NCI-H2107 treated with DMSO at 0.1 percent for 48 hours (cell line): Measurements from ENCODE around the gene KIF25.
"Not testable (repeated sequence)": the region's sequence is repeated elsewhere in the genome, so short reads cannot be mapped to it uniquely, and the experiment has no call there.

Experiments
- DNase-seq: peaks from one replicate; lab custom pipeline; 2025; ENCODE audit not compliant: unreplicated experiment; lab: John Stamatoyannopoulos, UW

KIF25 gene

GRCh38 chr6:167993831-167994230 is 3.6 kb upstream of the KIF25 start:
- no peak for DNase-seq

DNA sequence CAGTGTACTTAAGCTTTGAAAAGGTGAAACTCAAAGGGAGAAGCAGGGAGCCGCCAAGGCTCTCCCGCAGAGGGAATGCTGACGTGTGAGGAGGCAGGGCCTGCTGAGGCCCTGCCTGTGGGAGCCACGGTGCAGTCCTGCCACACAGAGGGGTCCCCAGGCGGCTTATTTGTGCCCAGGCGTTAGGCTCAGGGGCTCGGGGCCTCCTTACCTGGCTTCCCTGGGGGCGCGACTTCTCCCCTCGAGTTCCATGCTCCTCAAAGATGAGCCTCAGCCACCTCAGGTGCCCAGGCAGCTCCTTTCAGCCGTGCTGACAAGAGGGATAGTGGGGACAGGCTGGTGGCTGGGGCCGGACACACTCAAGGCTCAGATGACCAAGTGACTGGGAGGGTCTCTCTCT is 2.2 kb upstream of the KIF25 start:
- DNase-seq = no peak

DNA sequence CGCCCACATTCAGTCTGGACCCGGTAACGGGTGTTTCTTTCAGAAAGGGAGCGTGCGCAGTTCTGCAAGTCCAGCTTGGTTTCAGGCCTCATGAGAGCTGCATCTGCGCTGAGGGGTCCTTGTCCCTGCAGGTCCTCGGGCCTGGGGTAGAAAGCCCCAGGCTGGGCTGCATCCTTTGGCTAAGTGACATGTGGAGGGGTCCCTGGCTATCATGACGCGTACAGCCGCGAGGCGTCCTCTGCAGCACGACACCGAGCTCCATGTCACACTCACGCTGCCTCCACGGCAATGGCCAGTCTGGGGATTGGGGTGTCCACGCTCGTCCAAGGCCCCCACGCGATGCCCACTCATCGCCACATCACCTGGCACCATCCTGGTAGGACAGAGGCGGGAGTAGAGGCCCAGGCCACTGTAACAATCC is 1.7 kb upstream of the KIF25 start:
- no peak for DNase-seq

GRCh38 chr6:167996424-167997199 is 859 bp upstream of the KIF25 start:
- no peak for DNase-seq

DNA sequence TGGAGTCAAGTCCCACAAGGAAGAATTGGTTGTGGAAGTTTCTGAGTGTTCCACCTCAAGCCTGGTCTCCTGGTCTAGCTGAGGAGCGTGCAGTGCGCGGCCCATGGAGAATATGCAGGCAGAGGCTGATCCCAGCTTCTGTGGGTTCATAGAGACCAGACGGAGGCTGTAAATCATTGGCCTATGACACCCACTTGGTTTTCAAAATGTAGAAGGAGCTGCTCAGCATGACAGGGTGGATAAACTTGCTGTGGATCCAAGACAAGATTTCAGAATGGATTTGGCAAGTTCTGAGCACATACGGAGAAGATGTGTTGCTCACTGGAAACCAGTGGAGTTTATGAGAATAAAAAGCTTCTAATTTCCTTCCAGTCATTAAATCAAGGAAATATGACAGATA is 744 bp downstream of the KIF25 start:
- no peak for DNase-seq

GRCh38 chr6:168000198-168001028 is 2.9 kb downstream of the KIF25 start:
- no peak for DNase-seq

GRCh38 chr6:168001029-168001332 is 3.5 kb downstream of the KIF25 start:
- DNase-seq = no peak

DNA sequence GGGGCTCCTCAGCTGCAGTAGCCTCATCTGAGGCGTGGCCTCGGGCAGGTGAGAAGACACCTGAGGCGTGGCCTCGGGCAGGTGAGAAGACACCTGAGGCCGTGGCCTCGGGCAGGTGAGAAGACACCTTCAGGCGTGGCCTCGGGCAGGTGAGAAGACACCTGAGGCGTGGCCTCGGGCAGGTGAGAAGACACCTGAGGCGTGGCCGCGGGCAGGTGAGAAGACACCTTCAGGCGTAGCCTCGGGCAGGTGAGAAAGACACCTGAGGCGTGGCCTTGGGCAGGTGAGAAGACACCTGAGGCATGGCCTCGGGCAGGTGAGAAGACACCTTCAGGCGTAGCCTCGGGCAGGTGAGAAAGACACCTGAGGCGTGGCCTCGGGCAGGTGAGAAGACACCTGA is 4.0 kb downstream of the KIF25 start:
- not testable (repeated sequence) for DNase-seq

- no peak for DNase-seq
Measured at GRCh38 chr6:168002804-168003203, 5.3 kb downstream of the KIF25 start.

DNA sequence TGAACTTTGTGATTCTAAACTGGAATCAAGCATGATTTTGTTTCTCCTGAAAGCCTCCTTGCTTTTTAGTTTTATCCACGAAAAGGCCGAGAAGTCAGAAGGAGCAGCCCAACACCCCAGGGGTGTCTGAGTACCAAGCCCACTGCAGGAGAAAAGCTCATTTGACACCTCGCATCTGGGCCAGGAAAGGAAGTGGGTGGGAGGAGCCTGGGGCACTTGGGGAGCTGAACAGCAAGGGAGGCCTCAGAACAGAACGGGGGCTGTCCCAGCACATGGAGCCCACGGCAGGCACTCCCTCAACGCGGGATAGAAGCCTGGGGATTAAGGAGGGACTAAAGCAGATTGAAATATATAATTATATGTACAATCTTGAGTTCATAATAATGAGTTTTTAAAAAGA is 6.6 kb downstream of the KIF25 start:
- no peak for DNase-seq

DNA sequence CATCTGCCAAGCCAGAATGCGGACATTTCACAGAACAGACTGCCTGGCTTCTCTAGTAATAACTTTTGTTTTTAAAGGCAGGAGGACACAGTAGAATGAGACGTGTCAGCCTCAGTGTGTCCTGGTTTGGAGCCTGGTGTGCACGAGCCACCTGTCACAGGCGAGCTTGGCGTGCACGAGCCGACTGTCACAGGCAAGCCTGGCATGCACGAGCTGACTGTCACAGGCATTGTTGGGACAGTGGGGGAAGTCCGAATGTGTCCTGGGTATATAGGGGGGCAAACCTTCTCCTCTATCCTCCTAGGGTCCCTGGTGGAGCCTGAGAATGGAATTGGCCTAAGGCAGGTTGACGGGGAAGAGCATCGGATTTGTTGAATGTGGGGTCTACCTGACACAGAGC is 7.5 kb downstream of the KIF25 start:
- DNase-seq = no peak

GRCh38 chr6:168005796-168006195 is 8.3 kb downstream of the KIF25 start:
- no peak for DNase-seq

DNA sequence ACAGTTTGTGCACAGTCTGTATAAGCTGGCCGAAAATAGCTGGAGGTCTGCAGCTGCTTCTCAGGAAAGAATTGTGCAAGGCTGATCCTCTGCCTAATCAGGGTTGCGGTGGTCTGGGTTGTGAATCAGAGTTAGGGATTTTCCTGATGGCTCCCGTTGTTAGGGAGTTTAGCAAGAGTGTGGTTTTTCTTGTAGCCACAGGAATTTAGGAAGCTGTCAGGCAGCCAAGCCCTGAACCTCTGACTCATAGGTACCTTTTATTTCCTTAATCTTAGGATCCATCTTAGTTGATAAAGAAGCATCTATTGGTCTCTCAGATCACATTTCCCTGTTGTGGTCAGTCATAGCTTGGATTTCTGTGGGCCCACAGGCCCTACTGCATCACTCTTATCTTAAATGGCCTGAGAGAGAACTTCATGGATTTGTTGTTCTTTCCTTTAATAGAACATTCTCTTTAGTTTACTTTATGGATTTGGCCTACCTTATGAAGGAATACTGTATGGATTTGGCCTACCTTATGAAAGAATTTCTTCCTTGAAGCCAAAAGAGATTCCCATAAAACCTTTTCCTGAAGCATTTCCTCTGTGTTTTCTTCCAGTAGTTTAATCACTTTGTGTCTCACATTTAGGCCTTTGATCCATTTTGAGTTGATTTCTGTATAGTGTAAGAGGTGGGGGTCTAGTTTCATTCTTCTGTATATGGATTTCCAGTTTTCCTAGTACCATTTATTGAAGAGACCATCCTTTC is 10.3 kb downstream of the KIF25 start:
- DNase-seq = no peak

DNA sequence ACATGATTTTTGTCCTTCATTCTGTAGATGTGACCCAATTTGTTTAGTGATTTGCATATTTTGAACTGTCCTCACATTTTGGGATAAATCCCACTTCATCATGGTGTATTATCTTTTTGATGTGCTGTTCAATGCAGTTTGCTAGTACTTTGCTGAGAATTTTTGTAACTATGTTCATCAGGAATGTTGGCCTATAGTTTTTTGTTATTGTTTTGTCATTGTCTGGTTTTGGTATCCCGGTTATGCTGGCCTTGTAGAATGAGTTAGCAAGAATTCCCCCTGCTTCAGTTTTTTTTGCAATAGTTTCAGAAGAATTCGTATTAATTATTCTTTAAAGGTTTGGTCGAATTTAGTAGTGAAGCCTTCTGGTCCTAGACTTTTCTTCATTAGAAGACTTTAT is 11.9 kb downstream of the KIF25 start:
- DNase-seq = no peak

DNA sequence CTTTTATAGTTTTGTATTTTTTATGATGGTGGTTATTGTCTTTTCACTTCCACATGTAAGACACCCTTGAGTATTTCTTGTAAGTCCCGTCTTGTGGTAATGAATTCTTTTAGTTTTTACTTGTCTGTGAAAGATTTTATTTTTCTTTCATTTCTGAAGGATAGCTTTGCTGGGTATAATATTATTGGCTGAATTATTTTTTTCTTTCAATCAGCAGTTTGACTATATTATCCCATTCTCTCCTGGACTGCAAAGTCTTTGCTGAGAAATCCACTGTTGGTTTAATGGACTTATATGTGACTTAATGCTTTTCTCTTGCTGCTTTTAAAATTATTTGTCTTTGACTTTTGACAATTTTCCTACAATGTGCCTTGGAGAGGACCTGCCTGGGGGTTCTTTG is 13.8 kb downstream of the KIF25 start:
- DNase-seq = no peak

DNA sequence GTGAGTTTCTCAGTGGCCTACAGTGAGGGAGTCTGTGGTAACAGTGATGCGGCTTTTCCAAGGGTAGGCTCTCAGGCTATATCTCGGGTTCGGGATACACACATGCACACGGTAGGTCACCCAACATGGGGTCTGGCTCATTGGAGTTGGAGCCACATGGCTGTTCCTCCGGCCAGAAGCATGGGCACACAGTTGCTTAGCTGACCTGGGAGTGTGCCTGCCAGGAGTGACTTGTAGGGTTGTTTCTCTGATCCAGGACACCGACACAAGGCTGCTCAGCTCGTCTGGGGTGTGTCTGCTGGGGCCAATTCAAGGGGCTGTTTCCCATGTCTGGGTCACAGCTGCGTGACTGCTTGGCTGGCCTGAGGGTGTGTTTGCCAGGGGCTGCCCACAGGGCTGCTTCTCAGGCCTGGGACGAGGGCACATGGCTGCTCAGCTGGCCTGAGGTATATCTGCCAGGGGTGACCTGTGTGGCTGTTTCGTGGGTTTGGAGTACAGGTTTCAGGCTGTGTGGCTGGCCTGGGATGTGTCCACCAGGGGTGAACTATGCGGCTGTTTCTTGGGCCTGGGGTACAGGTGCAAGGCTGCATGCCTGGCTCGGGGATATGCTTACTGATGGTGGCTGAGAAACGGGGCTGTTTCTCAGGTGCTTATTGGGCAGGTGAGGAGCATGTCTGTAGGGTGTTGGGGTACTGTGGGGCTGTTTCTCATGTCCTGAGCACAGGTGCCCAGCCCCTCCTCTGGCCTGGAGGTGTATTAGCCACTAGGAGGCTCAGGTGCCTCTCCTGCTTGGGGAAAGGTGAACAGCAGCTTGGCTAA is 15.2 kb downstream of the KIF25 start:
- DNase-seq = no peak

- DNase-seq = no peak
Measured at GRCh38 chr6:168013250-168013915, 15.9 kb downstream of the KIF25 start.

- no peak for DNase-seq
Measured at GRCh38 chr6:168014428-168014827, 17.0 kb downstream of the KIF25 start.

GRCh38 chr6:168015009-168015408 is 17.5 kb downstream of the KIF25 start:
- DNase-seq = no peak

DNA sequence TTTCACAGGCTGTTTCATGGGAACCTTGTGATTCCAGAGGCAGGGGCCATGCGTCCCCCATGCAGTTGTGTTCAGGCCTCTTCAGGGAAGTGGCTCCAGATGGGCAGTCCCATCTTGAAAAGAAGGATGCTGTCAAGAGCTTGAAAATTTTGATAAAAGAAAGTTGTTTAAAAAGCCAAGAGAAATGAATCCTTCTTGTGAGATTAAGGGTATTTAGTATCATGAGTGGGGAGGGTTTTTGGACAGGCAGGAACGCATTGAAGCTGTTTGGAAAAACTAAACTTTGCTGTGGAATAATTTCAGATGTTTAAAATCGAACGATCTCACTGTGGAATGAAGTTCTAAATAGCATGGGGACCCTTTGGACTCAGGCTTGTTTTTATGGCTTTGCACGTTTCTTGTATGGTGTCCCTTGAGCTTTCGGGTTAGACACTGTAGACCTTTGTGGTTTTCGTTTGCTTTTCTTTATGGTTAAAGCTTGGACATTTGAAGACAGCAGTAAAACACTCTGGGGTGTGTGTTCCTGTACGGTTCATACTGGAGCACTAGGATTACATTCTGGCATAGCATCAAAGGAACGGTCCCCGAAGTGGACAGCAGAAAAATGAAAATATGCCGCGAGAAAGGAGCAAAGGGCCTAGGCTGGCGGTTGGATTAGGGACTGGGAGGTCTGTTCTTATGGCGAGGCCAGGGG is 18.2 kb downstream of the KIF25 start:
- DNase-seq = no peak
